Measurements from ENCODE around the gene SPACA7.
"Not testable (repeated sequence)": the region's sequence is repeated elsewhere in the genome, so short reads cannot be mapped to it uniquely, and the experiment has no call there.

Gene SPACA7

DNA sequence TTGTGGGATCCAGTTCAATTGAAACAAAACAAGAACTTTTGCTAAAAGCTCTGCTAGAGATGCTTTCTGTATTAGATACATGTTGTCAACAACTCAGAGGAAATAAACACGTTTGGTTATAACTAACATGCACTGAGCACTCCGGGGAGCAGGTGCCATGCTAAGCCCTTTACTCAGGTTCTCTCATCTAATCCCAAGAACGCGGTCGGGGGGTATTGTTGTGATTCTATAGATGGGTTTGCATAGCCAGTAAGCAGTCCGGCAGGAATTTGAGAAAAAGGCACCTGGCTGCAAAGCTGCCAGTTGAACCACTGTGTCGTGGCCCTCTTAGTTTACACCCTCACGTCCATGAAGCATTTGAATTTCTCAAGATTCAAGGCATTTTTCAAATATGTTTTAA, 24.3 kb upstream of the SPACA7 start:
- no peak for DNase-seq

DNA sequence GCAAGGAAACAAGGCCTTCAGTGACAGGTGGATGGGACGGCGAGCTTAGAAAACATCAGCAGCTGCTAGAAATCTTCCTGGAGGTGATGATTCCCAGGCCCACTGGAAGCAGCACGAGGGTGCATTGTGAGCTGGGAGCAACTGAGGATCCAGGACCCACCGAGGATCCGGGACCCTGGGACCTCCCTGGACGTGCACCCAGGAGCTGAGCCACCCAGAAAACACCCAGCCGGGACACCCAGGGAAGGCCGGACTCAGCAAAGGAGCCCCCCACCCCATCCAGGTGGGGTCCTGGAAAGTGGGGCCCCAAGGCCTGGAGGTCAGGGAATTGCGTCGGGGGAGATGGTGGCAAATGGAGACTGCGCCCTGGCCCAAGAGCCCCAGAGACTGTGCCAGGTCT, 22.3 kb upstream of the SPACA7 start:
- DNase-seq, result no peak

DNA sequence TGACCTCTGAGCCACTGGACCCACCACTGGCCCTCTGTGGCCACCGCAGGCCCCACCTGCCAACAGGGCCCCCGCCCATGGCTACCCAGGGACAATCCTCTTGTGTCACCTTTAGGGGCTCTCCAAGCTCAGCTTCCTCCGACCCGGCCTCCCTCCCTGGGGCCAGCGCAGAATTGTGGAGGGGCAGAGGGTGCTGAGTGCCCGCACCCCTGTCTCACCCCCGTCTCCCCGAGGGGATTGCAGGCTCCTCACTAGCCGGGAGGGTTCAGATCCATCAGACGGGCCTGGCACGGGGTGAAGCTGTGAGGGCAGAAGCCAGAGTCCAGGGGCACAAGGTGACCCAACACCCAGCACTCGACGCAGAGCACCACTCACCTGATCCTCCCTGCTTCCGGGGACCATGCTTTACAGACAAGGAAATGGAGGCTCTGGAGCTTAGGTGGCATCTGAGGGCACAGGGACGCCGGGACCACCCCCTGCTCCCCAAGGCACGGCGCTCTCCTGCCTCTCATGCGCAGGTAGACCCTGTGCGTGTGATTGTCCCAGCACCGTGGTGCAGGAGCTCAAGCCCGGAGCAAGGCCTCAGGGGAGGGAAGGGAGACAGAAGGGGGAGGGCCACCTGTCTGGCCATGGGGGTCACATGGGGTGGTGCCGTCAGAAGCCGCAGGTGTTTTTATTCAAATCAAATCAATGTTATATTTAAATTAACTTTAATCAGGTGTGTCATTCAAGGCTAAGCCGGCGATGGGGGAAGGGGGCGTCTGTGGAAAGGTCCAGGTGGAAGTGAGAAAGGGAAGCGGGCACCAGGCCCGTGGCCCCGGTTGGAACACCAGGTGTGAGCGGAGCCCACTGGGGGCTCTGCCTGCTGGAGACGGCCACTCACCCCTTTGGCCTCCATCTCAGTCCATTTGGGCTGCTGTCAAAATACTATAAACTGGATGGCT, 21.6 kb upstream of the SPACA7 start:
- DNase-seq, result no peak

DNA sequence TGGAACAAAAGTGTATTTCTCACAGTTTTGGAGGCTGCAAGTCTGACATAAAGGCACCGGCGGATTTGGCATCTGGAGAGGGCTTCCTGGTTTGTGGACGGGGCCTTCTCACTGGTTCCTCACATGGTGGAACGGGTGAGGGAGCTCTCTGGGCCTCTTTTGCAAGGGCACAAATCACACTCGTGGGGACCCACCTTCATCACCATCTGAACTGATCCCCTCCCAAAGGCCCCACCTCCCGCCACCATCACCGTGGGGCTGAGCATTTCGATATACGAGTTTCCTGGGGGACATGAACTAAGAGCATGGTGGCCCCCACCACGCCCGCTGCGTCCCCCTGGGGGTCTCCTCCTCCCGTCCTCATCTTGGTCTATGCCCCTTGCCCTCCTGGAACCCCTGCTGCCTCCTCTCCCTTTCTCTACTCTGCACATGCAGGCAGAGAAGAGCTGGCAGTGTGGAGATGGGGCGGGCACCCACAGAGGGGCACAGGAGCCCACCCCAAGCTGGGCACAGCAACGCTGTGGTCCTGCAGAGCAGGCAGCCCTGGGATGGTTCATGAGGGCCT, 20.8 kb upstream of the SPACA7 start:
- DNase-seq, result no peak

DNA sequence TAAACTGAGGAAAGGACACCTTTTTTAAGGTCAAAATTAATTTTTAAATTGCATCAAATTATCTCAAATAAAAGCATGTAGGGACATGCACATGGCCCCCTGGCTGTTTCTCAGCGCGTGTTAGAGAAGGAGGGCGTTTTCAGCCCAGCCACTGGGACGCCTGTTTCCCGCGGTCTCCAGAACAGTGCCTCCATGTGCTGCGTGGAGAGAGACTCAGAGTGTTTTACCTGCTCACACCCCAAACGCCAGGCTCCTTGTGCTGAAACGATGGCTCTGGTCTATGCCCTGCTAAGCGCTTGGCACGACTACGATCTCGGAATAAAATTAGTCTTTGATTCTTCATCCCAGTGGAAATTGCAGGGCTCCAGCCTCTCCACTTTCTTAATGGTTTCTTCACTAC, 20.0 kb upstream of the SPACA7 start:
- no peak for DNase-seq

DNA sequence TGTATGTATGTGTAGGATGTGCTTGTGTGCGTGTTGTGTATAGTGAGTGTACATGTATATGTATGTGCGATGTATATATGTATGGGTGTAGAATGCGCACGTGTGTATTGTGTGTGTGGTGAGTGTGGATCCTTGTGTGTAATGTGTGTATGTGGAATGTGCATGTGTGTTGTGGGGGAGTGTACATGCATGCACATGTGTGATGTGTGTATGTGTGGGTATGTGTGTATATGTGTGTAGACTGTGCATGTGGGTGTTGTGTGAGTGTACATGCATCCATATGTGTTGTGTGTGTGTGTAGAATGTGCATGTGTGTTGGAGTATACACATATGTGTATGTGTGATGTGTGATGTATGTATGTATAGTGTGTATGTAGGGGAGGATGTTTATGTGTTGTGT, 18.0 kb upstream of the SPACA7 start:
- no peak for DNase-seq

DNA sequence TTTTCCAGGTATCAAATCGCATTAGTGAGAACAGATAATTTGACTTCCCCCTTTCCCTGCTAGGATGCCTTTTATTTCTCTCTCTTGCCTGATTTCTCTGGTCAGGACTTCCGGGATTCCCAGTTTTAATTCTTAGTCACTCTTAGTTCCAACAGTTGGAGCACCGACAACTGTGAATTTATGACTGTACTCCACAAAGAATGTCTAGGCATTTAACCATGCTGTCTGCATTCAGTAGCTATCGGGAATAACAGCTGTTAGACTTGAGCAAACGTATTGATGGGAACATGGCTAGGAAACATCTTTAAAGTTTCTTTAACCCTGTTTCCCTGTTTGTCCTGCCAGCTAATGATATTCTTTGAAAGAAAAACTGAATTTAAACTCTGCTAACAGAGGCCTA, 14.1 kb upstream of the SPACA7 start:
- DNase-seq, result no peak

DNA sequence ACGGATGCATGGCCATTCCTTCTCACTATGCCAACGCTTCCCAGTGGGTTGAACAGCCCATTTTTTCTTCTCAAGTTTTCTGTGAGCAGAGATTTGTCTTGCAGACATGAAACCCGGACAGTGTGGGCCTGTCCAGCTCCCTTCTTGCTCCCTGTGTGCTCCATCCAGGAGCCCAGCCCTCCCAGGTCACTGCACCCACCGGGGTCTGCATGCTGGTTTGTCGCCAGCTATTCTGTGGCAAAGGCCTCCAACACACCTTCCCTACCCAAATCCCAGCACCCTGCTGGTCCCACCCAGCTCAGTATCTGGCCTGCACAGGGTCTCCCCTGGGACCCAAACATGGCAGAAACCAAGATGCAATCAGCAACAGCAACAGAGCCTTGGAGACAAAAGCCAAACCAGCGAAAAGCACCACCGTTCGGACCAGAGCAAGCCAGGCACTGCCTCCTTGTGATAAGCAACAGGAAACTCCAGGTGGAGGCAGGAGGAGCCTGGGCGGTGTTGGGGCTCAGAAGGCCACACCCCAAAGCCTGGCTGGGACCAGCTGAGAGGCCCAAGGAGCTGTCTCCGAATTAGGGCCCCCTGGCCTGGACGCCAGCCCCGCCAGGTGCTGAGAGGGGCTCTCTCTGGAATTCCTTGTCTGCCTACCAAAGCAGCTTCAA, 12.2 kb upstream of the SPACA7 start:
- DNase-seq, result no peak

DNA sequence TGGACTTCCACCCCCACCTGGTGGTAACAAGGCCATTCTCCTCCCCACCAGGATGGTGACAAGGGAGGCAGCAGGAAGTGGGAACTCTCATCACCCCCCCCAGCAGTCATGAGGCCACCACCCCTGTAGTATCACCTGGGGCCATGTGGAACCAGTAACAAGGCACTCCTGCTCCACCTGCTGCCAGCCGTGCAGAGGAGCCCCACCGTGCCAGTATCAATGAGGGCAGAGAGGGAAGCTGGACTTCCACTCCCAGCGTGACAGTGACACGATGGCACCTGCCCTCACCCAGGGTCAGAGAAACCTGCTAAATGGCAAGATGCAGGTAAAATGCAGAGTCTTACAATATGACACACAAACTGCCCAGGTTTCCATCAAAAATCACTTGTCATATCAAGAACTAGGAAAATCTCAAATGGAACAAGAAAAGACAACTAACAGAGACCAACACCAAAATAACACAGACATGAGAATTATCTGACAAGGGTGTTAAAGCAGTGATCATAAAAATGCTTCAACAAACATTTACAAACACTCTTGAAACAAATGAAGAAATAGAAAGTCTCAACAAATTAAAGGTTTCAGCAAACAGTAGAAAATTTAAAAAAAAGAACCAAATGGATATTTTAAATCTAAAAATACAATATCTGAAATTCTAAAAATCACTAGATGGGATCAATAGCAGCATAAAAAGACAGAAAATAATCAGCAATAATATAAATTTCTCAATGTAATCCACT, 9.1 kb upstream of the SPACA7 start:
- DNase-seq, result no peak

DNA sequence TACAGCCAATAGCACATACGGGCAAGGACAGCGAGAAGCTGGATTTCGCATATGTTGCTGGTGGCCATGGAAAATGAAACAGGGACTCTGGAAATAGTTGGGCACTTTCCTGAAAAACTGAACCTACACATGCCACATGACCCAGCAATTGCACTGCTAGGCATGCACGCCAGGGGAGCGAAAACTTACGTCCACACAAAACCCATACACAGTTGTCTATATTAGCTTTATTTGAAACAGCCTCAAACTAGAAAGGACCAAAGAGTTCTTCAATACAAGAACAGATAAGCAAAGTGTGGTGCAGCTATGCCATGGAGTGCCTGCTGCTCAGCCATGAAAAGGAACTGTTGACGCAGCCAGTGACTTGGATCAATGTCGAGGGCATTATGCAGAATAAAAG, 7.3 kb upstream of the SPACA7 start:
- no peak for DNase-seq

DNA sequence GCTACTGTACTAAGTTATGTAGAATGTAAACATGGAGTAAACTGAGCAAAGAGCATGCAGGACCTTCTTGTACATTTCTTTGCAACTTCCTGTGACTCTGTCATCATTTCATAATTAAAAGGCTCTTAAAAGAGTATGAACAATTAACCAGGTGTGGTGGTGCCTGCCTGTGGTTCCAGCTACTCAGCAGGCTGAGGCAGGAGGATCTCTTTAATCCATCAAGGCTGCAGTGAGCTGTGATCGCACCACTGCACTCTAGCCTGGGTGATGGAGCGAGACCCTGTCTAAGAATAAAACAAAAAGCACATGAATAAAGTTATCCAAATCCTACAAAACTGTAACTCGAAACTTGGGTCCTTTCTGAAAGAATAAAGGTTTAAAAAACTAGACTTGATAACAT, 5.8 kb upstream of the SPACA7 start:
- no peak for DNase-seq

DNA sequence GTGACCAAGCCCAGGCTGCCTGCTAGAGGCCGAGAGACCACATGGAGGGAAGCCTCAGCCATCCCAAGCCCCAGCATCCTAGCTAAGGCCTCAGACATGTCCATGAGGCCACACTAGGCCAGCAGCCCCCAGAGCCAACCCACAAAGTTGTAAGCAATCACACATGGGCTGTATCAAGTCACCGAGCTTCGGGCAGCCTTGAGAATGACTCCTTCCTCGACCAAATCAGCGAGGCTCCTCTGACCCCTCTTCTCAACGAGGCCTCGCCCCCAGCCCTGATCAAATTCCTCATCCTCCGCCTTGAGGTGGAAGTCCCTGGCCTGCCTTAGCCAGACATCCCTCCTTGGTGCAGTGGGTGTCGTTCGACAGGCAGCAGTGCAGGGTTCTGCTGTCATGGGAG, 1.9 kb upstream of the SPACA7 start:
- DNase-seq, result no peak

DNA sequence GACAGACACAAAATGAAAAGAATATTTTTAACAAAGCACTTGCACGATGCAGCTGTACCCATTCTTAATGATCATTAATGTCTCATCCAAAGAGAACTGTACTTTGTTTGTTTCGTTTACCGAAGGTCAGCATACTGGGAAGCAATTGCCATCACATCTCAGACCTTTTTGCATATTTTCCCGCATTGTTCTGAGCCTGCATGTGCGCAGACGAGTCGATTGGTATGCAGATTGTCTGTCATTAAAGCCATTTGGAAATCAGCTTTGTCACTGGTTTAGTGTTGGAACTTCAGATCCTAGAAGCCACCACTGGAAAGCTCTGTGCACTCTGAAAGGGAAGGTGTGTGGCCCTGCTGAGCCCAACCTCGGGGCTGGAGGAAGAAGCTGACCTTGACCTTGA, 15.6 kb downstream of the SPACA7 start:
- no peak for DNase-seq

DNA sequence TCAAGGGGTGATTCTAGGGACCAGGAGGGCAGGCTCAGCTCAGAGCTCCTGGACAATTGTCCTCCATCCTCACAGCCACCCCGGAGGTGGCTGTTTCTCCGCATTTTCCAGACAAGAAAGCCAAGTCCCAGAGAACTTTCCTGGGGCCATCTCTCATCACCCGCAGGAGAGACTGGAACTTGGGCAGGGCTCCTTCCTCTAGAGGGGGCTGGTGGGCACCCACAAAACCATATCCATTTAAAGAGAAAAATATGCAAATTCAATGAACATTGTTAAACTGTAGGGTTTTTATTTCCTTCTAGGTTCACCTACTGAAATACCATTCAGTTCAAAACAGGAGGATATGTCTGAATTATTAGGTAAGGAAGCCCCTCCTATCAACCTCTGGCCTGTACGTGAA, 16.6 kb downstream of the SPACA7 start:
- no peak for DNase-seq

DNA sequence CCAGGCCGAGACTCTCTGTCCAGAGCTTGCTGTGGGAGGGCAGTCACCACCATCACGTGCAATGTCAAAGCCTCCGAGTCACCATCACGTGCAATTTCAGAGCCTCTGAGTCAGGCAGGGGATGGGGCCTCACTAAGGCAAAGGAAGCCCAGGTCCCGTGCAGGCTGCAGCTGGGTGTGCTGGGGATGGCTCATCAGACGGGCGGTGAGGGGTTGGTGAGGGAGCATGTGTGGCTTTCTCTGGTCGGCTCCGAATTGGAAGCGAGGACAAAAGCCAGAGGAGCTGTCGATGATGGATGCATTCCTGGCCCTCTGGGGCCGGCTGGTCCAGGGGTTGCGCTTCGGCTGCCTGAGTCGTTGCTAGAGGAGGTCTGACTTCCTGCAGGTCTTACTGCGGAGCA, 18.9 kb downstream of the SPACA7 start:
- DNase-seq, result not testable (repeated sequence)

DNA sequence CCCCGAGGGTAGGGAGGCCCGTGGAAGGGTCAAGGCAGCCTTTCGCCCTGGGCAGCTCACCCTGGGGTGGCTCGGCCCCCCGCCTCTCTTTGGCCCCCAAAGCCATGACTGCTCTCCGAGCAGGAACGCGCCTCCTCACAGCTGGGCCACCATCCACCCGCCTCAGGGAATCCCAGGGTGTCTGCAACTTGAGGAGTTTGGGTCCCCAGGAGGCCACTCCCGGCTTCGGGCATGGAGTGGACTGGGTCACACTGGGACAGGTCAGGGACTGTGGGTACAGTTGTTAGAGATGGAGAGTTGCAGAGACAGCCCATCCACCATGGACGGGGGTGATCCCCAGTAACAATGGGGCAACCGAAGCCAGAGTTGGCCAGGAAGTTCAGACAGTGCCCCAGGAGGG, 19.8 kb downstream of the SPACA7 start:
- not testable (repeated sequence) for DNase-seq

DNA sequence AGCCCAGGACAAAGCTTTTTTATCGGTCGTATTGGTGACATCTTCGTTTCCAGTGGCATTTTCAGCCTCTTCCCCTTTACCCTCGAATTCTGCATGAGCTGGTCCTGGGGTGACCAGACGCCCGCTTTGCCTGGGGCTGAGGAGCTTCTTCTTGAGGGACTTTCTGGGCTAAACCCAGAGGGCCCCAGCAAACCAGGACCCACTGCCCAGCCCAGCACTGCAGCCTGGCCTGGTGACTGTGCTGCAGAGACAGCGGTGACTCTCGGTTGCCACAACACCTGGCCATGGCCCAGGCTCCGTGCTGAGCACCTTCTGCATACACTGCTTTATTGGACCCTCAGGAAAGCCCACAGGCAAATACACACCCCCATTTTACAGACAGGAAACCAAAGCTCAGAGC, 21.0 kb downstream of the SPACA7 start:
- no peak for DNase-seq

DNA sequence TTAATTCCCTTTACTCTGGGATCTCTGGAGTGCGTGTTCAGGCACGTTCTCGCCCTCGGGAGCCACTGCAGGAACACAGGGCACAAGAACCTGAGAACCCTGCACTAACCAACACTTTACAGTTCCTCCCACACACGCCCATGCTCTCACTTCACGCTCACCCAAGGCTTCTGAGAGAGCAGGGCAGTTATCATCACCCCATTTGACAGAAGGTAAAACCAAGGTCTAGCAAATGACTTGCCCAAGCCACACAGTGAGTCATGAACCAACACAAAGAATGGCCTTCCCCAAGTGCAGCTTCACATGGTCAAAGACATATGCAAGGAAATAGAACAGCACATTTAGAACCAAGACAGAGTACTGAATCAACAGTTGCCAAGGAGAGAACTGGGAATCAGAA, 22.2 kb downstream of the SPACA7 start:
- not testable (repeated sequence) for DNase-seq

DNA sequence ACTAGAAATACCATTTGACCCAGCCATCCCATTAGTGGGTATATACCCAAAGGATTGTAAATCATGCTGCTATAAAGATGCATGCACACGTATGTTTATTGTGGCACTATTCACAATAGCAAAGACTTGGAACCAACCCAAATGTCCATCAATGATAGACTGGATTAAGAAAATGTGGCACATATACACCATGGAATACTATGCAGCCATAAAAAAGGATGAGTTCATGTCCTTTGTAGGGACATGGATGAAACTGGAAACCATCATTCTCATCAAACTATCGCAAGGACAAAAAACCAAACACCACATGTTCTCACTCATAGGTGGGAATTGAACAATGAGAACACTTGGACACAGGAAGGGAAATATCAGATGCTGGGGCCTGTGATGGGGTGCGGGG, 33.7 kb downstream of the SPACA7 start:
- not testable (repeated sequence) for DNase-seq

DNA sequence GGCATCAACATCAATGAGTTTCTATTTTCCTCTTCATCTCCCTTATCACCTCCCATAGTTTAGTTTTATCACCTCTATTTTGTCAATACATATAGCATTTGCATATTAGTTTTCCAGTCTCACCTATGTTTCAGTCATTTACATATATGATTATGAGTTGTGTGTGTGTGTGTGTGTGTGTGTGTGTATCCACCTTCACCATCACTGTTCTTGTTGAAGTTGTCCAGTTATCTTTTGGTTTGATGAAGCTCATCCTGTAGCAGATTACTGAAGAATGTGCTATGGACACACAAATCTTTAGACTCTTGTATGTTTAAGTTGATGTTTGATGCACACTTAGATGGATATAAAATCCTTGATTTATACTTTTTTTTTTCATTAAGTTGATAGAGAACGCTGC, 40.5 kb downstream of the SPACA7 start:
- no peak for DNase-seq

DNA sequence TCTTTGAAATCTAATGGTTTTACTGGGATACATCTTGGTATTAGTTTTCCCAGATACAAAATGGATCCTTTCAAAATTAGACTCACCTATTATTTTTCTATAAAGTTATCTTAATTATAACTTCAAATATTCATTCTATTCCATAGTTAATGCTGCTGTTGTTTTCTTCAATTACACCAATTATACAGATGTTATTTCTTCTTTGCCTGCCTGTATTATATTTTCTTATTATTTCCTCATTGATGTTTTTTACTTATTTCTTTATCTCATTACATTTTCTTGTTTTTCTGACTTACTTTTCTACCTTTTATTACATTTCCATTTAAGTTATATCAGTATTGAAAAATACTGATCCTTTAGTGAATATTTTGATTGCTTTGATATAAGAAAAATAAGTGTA, 40.9 kb downstream of the SPACA7 start:
- no peak for DNase-seq

DNA sequence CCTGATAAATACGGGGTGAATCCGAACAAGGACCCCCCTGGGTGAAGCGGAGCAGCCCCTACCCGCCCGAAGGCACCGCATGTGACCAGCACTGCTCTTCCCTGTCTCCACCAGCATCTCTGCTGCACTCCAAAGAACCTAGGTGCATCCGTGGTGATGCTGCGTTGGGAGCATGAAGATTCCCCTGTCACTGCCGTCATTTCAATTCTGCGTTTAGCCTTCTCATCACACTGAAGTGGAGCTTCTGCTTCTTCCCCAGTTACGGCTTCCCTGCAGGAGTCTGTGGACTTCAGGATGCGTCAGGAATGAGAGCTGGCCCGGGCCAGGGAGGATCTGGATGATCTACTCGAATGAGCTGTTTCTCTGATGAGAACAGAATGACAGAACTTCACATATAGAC, 47.9 kb downstream of the SPACA7 start:
- no peak for DNase-seq

DNA sequence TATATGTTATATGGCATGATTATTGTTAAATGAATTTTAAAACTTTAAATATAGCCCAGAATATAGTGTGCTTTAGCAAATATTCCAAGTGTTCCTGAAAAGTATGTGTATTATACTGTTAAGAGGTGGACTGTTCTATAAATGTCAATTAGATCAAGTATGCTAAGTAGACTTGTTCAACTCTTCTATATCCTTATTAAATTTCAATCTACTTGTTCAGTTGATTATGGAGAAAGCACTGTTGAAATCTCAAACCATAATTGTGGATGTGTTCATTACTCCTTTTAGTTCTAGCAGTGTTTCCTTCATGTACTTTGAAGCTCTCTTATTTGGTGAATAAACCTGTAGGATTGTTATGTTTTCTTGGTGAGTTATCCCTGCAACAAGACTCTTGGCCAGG, 52.5 kb downstream of the SPACA7 start:
- no peak for DNase-seq

DNA sequence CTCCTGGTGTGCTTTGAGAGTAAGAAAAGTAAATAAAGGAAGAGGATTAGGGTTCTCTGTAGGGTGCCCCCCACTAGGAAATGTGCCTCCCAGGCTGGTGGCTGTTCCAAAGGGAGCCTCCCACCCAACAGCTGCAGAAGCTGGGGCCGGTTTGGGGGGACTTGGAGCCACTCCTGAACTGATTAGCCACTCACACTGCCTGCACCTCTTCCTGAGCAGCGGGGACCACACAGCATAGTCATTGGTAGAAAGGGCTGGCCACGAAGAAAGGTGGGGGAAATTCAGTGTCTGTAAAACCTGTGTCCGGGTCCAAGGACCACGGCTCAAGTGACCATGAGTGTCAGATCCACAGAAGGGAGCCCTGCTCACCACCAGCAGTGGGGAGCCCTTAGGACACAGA, 55.6 kb downstream of the SPACA7 start:
- no peak for DNase-seq
